Measurements from ENCODE around the gene VARS1.
"Not testable (repeated sequence)": the region's sequence is repeated elsewhere in the genome, so short reads cannot be mapped to it uniquely, and the experiment has no call there.

DNA sequence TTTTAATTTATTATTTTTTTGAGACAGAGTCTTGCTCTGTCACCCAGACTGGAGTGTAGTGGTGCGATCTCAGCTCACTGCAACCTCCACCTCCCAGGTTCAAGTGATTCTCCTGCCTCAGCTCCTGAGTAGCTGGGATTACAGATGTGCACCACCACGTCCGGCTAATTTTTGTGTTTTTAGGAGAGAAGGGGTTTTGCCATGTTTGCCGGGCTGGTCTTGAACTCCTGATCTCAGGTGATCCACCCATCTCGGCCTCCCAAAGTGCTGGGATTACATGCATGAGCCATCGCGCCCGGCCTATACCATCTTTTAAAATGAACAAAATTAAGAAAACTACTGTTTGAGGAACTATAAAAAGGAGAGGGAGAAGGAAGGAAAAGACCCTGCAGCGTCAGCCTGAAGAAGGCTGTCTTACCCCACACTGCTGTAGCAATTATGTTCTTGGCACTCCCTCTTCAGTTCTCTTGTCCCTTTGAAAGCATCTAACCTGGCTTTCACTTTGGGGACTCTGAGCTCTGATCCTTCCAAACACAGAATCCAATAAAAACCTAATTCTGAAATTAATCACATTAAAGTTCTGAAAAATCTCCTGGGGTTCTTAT lies 28.1 kb upstream of the VARS1 start:
- TF ChIP-seq, protein P1, sequence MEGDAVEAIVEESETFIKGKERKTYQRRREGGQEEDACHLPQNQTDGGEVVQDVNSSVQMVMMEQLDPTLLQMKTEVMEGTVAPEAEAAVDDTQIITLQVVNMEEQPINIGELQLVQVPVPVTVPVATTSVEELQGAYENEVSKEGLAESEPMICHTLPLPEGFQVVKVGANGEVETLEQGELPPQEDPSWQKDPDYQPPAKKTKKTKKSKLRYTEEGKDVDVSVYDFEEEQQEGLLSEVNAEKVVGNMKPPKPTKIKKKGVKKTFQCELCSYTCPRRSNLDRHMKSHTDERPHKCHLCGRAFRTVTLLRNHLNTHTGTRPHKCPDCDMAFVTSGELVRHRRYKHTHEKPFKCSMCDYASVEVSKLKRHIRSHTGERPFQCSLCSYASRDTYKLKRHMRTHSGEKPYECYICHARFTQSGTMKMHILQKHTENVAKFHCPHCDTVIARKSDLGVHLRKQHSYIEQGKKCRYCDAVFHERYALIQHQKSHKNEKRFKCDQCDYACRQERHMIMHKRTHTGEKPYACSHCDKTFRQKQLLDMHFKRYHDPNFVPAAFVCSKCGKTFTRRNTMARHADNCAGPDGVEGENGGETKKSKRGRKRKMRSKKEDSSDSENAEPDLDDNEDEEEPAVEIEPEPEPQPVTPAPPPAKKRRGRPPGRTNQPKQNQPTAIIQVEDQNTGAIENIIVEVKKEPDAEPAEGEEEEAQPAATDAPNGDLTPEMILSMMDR (IDR thresholded peaks at IDR 0.05; ENCODE audit: low read depth, low read length, poor library complexity, severe bottlenecking), result not testable (repeated sequence)
- TF ChIP-seq EZH2phosphoT487 (IDR thresholded peaks at IDR 0.05; ENCODE audit: borderline replicate concordance, low read length), result not testable (repeated sequence)

All from DOHH2 (cell line).